GM20000 (cell line): ENCODE data around the gene GRIK5.
"Not testable (repeated sequence)": the region's sequence is repeated elsewhere in the genome, so short reads cannot be mapped to it uniquely, and the experiment has no call there.

Source experiments
- DNase-seq: peaks from one replicate; pipeline ENCODE4 v3.0.0; 2012; ENCODE audit warnings: low spot score
- TF ChIP-seq, protein P1 (sequence below): IDR thresholded peaks from 2 replicates; pipeline ENCODE4 v1.5.1; 2012; ENCODE audit warnings: mild to moderate bottlenecking, control low read depth; ENCODE audit errors: extremely low read depth, missing control alignments

Gene GRIK5

DNA sequence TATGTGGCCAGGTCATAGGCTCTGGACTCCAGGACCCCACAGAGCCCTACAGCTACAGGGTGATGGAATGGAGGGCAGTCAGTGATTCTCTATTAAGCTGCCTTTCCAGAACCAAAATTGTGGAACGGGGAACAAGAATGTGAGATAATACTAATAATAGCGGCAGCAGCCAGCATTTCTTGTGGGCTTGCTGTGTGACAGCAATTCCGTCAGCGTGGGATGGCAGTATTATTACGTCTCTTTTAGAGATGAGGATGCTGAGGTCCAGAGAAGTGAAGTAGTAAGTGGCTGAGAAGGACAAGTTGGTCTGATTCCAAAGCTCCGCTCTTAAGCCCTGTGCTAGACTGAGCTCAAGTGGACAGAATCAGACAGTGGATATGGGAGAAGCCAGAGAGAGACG is 24.4 kb downstream of the GRIK5 start:
- DNase-seq: no peak
- TF ChIP-seq, protein P1, sequence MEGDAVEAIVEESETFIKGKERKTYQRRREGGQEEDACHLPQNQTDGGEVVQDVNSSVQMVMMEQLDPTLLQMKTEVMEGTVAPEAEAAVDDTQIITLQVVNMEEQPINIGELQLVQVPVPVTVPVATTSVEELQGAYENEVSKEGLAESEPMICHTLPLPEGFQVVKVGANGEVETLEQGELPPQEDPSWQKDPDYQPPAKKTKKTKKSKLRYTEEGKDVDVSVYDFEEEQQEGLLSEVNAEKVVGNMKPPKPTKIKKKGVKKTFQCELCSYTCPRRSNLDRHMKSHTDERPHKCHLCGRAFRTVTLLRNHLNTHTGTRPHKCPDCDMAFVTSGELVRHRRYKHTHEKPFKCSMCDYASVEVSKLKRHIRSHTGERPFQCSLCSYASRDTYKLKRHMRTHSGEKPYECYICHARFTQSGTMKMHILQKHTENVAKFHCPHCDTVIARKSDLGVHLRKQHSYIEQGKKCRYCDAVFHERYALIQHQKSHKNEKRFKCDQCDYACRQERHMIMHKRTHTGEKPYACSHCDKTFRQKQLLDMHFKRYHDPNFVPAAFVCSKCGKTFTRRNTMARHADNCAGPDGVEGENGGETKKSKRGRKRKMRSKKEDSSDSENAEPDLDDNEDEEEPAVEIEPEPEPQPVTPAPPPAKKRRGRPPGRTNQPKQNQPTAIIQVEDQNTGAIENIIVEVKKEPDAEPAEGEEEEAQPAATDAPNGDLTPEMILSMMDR: no peak

DNA sequence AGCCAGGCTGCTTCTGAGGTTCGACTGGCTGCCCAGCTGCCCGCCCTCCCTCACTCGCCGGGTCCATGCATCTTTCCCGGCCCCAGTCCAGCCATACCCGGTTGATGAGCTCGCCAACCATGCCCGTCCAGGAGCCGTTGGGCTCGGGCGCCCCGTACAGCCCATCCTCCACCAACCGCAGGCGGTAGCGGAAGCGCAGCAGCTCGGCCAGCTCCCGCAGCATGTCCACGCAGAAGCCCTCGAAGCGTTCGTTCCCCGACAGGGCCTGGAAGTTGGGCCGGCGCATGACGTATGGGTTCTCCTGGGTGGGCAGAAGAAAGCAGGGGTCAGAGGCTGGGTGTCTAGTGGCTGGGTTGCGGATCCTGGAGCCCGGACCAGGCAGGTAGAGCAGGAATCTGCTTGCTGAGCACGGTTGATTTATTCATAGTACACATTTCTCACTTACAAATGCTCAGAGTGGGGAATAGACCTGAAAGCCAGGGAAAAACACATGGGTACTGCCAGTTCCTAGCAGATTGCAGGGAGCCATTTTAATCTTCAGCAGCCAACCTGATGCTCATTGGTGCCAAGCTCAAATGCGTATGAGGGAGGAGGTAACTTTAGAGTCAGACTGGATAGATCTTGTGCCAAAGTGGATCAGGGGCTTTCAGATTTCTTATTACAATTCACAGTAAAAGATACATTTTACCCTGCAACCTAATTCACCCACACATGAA is 27.4 kb downstream of the GRIK5 start:
- DNase-seq: no peak

DNA sequence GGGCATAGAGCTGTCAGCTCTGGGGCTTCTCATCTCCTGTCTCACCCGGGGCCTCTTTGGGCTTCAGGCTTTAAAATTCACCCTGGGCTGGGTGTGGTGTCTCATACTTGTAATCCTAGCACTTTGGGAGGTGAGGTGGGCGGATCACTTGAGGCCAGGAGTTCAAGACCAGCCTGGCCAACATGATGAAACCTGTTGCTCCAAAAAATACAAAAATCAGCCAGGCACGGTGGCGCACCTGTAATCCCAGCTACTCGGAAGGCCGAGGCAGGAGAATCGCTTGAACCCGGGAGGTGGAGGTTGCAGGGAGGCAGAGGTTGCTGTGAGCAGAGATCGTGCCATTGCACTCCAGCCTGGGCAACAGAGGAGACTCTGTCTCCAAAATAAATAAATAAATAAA is 29.5 kb downstream of the GRIK5 start:
- not testable (repeated sequence) for DNase-seq

More for the DNA sequence above, 27.4 kb downstream of the GRIK5 start:
- TF ChIP-seq, protein P1: no peak

DNA sequence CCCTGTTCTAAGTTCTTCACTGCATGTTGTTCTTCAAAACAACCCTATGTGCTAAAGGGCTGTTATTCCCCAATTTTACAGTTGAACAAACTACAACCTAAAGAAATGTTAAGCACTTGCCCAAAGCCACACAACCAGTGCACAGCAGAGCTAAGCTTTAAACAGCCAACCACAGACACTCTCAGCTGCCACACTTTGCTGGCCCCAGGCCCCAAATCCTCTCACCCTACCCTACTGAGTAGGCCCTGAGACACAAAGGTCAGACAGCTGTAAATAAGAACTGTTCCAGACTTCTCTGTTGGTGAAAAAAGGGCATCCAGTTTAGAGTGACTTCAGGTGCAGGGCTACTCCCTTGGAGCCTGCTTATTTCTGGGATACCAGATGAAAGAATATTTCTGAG is 30.0 kb downstream of the GRIK5 start:
- TF ChIP-seq, protein P1: no peak
- DNase-seq: no peak

DNA sequence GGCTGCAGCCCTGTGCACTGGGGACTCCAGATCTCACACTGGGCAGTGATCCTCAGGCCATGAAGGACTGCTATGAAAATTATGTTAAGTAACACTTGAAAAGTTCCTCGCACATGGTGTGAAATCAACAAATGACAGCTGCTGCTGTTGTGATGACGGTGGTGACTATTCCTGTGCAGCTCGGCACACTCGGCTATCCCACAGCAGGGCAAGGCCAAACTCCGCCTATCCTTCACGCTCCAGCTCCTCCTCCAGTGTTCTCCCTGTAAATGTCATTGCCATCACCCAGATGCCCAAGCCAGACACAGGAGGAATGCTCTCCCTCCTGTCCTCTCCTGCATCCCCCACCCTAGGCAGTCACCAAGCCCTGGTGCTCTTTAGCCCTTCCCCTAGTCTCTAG is 31.3 kb downstream of the GRIK5 start:
- DNase-seq: no peak

DNA sequence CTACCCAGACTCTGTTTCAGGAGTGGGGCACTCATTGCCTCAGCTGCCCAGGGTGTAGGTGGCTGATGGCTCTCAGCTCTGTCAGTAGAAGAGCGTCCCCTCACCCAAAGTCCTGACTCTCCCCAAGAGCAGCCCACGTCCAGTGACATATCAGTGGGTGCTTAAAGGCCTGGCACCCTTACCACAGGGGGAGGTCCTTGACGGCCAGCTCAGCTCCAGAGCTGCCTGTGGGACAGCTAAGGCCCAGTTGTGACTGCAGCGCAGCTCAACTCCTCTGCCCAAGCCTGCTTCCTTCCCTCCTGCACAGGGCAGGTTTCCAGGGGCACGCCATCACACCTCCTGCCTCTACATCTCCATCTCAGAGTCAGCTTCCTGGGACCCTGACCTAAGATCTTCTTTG is 32.4 kb downstream of the GRIK5 start:
- no peak for DNase-seq
- TF ChIP-seq, protein P1: no peak

More for the DNA sequence above, 31.3 kb downstream of the GRIK5 start:
- TF ChIP-seq, protein P1: no peak

DNA sequence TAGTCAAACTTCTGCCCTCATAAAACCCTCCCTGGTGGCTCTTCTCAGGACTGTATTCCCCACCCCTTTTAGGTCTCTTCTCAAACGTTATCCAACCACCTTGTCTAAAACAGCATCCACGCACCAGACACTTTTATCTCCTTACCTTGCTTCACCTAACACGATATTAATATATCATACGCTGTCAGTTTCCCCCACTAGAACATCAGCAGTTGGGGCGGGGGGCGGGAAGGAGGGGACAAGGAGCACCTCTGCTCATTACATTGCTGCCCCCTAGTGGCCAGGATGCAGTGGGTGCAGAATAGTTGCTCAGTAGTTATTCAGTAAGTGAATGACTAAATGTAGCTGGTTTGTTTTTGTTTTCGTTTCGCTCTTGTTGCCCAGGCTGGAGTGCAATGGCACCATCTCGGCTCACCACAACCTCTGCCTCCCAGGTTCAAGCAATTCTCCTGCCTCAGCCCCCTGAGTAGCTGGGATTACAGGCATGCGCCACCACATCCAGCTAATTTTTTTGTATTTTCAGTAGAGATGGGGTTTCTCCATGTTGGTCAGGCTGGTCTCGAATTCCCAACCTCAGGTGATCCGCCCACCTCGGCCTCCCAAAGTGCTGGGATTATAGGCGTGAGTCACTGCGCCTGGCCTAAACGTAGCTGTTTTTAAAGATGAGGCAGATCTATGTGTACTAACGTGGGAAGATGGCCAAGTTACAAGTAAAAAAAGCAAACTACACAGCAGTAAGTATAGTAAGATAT is 35.2 kb downstream of the GRIK5 start:
- TF ChIP-seq, protein P1: peak; percentile 87
- DNase-seq: peak; percentile 87
